ENCODE measurements around the gene SRSF6.

The SRSF6 gene

GRCh38 chr20:43464219-43464790 is 6.6 kb downstream of the SRSF6 start:
- peaks cover 12% of the 10 kb centered on the region for H3K4me1 ChIP-seq (ENCODE audit: insufficient read depth, poor library complexity, severe bottlenecking)
- H3K9me3 ChIP-seq (ENCODE audit: severe bottlenecking), result no peaks in the 10 kb centered on the region
- no peaks in the 10 kb centered on the region for H3K27me3 ChIP-seq (ENCODE audit: insufficient read depth, poor library complexity, severe bottlenecking)
- peaks cover 88% of the 10 kb centered on the region for H3K36me3 ChIP-seq (ENCODE audit: low read depth)
- H3K27ac ChIP-seq (ENCODE audit: poor library complexity, severe bottlenecking), result no peak overlapping the region
- no peak overlapping the region for H3K4me3 ChIP-seq (ENCODE audit: severe bottlenecking)
- ATAC-seq (ENCODE audit: low read depth), result peak; percentile 3; the same call in 2 of the 3 replicates
- DNase-seq (ENCODE audit: low spot score), result no peak
- no peak for TF ChIP-seq CTCF (IDR thresholded peaks at IDR 0.05; ENCODE audit: poor library complexity, severe bottlenecking)

- Histone ChIP-seq H3K9me3 (ENCODE audit: severe bottlenecking) (no peaks in the 10 kb centered on the region), H3K4me3 (ENCODE audit: severe bottlenecking) (no peak overlapping the region), H3K27me3 (ENCODE audit: insufficient read depth, poor library complexity, severe bottlenecking) (no peaks in the 10 kb centered on the region), H3K4me1 (ENCODE audit: insufficient read depth, poor library complexity, severe bottlenecking) (peaks cover 5% of the 10 kb centered on the region), H3K36me3 (ENCODE audit: low read depth) (peaks cover 76% of the 10 kb centered on the region), H3K27ac (ENCODE audit: poor library complexity, severe bottlenecking) (no peak overlapping the region)
- peak; percentile 24 for ATAC-seq (ENCODE audit: low read depth)
- TF ChIP-seq CTCF (IDR thresholded peaks at IDR 0.05; ENCODE audit: poor library complexity, severe bottlenecking), result no peak
- DNase-seq (ENCODE audit: low spot score), result no peak
Measured at GRCh38 chr20:43465625-43465943, 7.9 kb downstream of the SRSF6 start.

- peaks cover 6% of the 10 kb centered on the region for H3K4me1 ChIP-seq (ENCODE audit: insufficient read depth, poor library complexity, severe bottlenecking)
- no peak overlapping the region for H3K27ac ChIP-seq (ENCODE audit: poor library complexity, severe bottlenecking)
Measured at GRCh38 chr20:43467589-43467988, 9.9 kb downstream of the SRSF6 start.

GRCh38 chr20:43472671-43473380 is 15.1 kb downstream of the SRSF6 start:
- no peak for DNase-seq (ENCODE audit: low spot score)
- ATAC-seq (ENCODE audit: low read depth), result no peak
- TF ChIP-seq CTCF (IDR thresholded peaks at IDR 0.05; ENCODE audit: poor library complexity, severe bottlenecking), result no peak
- H3K4me1 ChIP-seq (ENCODE audit: insufficient read depth, poor library complexity, severe bottlenecking), result peaks cover 6% of the 10 kb centered on the region
- H3K27ac ChIP-seq (ENCODE audit: poor library complexity, severe bottlenecking), result no peak overlapping the region
- no peaks in the 10 kb centered on the region for H3K9me3 ChIP-seq (ENCODE audit: severe bottlenecking)
- H3K4me3 ChIP-seq (ENCODE audit: severe bottlenecking), result no peak overlapping the region
- H3K27me3 ChIP-seq (ENCODE audit: insufficient read depth, poor library complexity, severe bottlenecking), result no peaks in the 10 kb centered on the region
- H3K36me3 ChIP-seq (ENCODE audit: low read depth), result peaks cover 6% of the 10 kb centered on the region; the same call in 1 of the 2 replicates

More at GRCh38 chr20:43467589-43467988, 9.9 kb downstream of the SRSF6 start:
- Histone ChIP-seq H3K9me3 (ENCODE audit: severe bottlenecking) (no peaks in the 10 kb centered on the region), H3K36me3 (ENCODE audit: low read depth) (peaks cover 55% of the 10 kb centered on the region), H3K27me3 (ENCODE audit: insufficient read depth, poor library complexity, severe bottlenecking) (no peaks in the 10 kb centered on the region), H3K4me3 (ENCODE audit: severe bottlenecking) (no peak overlapping the region)
- DNase-seq (ENCODE audit: low spot score) (no peak), ATAC-seq (ENCODE audit: low read depth) (no peak)
- no peak for TF ChIP-seq CTCF (IDR thresholded peaks at IDR 0.05; ENCODE audit: poor library complexity, severe bottlenecking)

- DNase-seq (ENCODE audit: low spot score) (no peak), ATAC-seq (ENCODE audit: low read depth) (no peak)
- TF ChIP-seq CTCF (IDR thresholded peaks at IDR 0.05; ENCODE audit: poor library complexity, severe bottlenecking), result no peak
- Histone ChIP-seq H3K36me3 (ENCODE audit: low read depth) (peaks cover 3% of the 10 kb centered on the region; the same call in 1 of the 2 replicates), H3K4me3 (ENCODE audit: severe bottlenecking) (no peak overlapping the region), H3K27me3 (ENCODE audit: insufficient read depth, poor library complexity, severe bottlenecking) (no peaks in the 10 kb centered on the region), H3K4me1 (ENCODE audit: insufficient read depth, poor library complexity, severe bottlenecking) (peaks cover 6% of the 10 kb centered on the region), H3K27ac (ENCODE audit: poor library complexity, severe bottlenecking) (no peak overlapping the region), H3K9me3 (ENCODE audit: severe bottlenecking) (no peaks in the 10 kb centered on the region)
Measured at GRCh38 chr20:43473381-43473704, 15.6 kb downstream of the SRSF6 start.

All from RWPE2 (cell line).